ENCODE measurements around the gene RAB5IF. TPM values are rescaled to one million over a fixed set of nuclear protein-coding genes. Genes with fewer than 3 reads are reported as not detected.

RAB5IF gene
- total and polyA plus RNA-seq, 2 of the 13 experiments (the other 11 are each of a cell fraction or from before 2014, with no cell fraction given) = 261 to 305 TPM

DNA sequence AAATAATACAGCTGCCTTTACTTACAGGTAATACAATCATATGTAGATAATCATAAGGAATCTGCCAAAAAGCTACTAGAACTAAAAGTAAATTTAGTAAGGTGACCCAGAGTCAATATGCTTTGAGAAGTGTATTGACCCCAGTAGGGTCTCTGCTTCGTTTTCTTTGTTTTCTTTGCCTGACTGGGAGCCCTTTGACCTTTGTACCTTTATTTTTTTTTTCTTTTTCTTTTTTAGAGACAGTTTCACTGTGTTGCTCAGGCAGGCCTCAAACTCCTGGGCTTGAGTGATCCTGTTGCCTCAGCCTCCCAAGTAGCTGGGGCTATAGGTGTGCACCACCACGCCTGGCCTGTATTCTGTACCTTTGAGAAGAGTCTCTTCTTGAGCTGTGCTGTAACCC is 17.9 kb downstream of the RAB5IF start (continued):
- TF ChIP-seq, protein P1, sequence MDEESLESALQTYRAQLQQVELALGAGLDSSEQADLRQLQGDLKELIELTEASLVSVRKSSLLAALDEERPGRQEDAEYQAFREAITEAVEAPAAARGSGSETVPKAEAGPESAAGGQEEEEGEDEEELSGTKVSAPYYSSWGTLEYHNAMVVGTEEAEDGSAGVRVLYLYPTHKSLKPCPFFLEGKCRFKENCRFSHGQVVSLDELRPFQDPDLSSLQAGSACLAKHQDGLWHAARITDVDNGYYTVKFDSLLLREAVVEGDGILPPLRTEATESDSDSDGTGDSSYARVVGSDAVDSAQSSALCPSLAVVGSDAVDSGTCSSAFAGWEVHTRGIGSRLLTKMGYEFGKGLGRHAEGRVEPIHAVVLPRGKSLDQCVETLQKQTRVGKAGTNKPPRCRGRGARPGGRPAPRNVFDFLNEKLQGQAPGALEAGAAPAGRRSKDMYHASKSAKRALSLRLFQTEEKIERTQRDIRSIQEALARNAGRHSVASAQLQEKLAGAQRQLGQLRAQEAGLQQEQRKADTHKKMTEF (CRISPR knock-in tag; IDR thresholded peaks at IDR 0.05) = peak; percentile 62; the same call in 1 of the 2 replicates
- TF ChIP-seq, protein P2, sequence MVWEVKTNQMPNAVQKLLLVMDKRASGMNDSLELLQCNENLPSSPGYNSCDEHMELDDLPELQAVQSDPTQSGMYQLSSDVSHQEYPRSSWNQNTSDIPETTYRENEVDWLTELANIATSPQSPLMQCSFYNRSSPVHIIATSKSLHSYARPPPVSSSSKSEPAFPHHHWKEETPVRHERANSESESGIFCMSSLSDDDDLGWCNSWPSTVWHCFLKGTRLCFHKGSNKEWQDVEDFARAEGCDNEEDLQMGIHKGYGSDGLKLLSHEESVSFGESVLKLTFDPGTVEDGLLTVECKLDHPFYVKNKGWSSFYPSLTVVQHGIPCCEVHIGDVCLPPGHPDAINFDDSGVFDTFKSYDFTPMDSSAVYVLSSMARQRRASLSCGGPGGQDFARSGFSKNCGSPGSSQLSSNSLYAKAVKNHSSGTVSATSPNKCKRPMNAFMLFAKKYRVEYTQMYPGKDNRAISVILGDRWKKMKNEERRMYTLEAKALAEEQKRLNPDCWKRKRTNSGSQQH (CRISPR knock-in tag; IDR thresholded peaks at IDR 0.05; ENCODE audit: low read depth) = no peak
- TF ChIP-seq, protein P3, sequence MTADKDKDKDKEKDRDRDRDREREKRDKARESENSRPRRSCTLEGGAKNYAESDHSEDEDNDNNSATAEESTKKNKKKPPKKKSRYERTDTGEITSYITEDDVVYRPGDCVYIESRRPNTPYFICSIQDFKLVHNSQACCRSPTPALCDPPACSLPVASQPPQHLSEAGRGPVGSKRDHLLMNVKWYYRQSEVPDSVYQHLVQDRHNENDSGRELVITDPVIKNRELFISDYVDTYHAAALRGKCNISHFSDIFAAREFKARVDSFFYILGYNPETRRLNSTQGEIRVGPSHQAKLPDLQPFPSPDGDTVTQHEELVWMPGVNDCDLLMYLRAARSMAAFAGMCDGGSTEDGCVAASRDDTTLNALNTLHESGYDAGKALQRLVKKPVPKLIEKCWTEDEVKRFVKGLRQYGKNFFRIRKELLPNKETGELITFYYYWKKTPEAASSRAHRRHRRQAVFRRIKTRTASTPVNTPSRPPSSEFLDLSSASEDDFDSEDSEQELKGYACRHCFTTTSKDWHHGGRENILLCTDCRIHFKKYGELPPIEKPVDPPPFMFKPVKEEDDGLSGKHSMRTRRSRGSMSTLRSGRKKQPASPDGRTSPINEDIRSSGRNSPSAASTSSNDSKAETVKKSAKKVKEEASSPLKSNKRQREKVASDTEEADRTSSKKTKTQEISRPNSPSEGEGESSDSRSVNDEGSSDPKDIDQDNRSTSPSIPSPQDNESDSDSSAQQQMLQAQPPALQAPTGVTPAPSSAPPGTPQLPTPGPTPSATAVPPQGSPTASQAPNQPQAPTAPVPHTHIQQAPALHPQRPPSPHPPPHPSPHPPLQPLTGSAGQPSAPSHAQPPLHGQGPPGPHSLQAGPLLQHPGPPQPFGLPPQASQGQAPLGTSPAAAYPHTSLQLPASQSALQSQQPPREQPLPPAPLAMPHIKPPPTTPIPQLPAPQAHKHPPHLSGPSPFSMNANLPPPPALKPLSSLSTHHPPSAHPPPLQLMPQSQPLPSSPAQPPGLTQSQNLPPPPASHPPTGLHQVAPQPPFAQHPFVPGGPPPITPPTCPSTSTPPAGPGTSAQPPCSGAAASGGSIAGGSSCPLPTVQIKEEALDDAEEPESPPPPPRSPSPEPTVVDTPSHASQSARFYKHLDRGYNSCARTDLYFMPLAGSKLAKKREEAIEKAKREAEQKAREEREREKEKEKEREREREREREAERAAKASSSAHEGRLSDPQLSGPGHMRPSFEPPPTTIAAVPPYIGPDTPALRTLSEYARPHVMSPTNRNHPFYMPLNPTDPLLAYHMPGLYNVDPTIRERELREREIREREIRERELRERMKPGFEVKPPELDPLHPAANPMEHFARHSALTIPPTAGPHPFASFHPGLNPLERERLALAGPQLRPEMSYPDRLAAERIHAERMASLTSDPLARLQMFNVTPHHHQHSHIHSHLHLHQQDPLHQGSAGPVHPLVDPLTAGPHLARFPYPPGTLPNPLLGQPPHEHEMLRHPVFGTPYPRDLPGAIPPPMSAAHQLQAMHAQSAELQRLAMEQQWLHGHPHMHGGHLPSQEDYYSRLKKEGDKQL (CRISPR knock-in tag; IDR thresholded peaks at IDR 0.05; ENCODE audit: low read depth) = peak; percentile 62; the same call in 1 of the 2 replicates
- no peak for TF ChIP-seq ZNF30 (CRISPR knock-in tag; IDR thresholded peaks at IDR 0.05)
- no peak for TF ChIP-seq ZNF75D (CRISPR knock-in tag; IDR thresholded peaks at IDR 0.05; ENCODE audit: borderline replicate concordance)
- no peak for TF ChIP-seq HCFC1 (IDR thresholded peaks at IDR 0.05; ENCODE audit: low read depth, low read length)
- peak; percentile 56; the same call in 1 of the 2 replicates for TF ChIP-seq ZNF232 (CRISPR knock-in tag; IDR thresholded peaks at IDR 0.05; ENCODE audit: borderline replicate concordance)
- peak; percentile 81 to 86; a peak in 3 of 4 replicates for TF ChIP-seq NR2F1 (CRISPR knock-in tag; IDR thresholded peaks at IDR 0.05)
- no peak for TF ChIP-seq ZNF678 (CRISPR knock-in tag; IDR thresholded peaks at IDR 0.05)
- TF ChIP-seq, protein P4, sequence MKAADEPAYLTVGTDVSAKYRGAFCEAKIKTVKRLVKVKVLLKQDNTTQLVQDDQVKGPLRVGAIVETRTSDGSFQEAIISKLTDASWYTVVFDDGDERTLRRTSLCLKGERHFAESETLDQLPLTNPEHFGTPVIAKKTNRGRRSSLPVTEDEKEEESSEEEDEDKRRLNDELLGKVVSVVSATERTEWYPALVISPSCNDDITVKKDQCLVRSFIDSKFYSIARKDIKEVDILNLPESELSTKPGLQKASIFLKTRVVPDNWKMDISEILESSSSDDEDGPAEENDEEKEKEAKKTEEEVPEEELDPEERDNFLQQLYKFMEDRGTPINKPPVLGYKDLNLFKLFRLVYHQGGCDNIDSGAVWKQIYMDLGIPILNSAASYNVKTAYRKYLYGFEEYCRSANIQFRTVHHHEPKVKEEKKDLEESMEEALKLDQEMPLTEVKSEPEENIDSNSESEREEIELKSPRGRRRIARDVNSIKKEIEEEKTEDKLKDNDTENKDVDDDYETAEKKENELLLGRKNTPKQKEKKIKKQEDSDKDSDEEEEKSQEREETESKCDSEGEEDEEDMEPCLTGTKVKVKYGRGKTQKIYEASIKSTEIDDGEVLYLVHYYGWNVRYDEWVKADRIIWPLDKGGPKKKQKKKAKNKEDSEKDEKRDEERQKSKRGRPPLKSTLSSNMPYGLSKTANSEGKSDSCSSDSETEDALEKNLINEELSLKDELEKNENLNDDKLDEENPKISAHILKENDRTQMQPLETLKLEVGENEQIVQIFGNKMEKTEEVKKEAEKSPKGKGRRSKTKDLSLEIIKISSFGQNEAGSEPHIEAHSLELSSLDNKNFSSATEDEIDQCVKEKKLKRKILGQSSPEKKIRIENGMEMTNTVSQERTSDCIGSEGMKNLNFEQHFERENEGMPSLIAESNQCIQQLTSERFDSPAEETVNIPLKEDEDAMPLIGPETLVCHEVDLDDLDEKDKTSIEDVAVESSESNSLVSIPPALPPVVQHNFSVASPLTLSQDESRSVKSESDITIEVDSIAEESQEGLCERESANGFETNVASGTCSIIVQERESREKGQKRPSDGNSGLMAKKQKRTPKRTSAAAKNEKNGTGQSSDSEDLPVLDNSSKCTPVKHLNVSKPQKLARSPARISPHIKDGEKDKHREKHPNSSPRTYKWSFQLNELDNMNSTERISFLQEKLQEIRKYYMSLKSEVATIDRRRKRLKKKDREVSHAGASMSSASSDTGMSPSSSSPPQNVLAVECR (CRISPR knock-in tag; IDR thresholded peaks at IDR 0.05; ENCODE audit: borderline replicate concordance) = no peak; the same call in 1 of the 2 replicates
- no peak for TF ChIP-seq FOXP1 (IDR thresholded peaks at IDR 0.05)
- TF ChIP-seq FOXP1 (CRISPR knock-in tag; IDR thresholded peaks at IDR 0.05) = peak; percentile 63
- TF ChIP-seq, protein P5, sequence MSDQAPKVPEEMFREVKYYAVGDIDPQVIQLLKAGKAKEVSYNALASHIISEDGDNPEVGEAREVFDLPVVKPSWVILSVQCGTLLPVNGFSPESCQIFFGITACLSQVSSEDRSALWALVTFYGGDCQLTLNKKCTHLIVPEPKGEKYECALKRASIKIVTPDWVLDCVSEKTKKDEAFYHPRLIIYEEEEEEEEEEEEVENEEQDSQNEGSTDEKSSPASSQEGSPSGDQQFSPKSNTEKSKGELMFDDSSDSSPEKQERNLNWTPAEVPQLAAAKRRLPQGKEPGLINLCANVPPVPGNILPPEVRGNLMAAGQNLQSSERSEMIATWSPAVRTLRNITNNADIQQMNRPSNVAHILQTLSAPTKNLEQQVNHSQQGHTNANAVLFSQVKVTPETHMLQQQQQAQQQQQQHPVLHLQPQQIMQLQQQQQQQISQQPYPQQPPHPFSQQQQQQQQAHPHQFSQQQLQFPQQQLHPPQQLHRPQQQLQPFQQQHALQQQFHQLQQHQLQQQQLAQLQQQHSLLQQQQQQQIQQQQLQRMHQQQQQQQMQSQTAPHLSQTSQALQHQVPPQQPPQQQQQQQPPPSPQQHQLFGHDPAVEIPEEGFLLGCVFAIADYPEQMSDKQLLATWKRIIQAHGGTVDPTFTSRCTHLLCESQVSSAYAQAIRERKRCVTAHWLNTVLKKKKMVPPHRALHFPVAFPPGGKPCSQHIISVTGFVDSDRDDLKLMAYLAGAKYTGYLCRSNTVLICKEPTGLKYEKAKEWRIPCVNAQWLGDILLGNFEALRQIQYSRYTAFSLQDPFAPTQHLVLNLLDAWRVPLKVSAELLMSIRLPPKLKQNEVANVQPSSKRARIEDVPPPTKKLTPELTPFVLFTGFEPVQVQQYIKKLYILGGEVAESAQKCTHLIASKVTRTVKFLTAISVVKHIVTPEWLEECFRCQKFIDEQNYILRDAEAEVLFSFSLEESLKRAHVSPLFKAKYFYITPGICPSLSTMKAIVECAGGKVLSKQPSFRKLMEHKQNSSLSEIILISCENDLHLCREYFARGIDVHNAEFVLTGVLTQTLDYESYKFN (CRISPR knock-in tag; conservative IDR thresholded peaks at IDR 0.05) = peak; percentile 71

All from HepG2 (cell line).